ENCODE measurements around the gene CROCC. TPM values are rescaled to one million over a fixed set of nuclear protein-coding genes. Genes with fewer than 3 reads are reported as not detected.

Gene CROCC
- total RNA-seq, 6 experiments from 2014 or later: 6.5 to 12.7 (median 9.4) TPM

DNA sequence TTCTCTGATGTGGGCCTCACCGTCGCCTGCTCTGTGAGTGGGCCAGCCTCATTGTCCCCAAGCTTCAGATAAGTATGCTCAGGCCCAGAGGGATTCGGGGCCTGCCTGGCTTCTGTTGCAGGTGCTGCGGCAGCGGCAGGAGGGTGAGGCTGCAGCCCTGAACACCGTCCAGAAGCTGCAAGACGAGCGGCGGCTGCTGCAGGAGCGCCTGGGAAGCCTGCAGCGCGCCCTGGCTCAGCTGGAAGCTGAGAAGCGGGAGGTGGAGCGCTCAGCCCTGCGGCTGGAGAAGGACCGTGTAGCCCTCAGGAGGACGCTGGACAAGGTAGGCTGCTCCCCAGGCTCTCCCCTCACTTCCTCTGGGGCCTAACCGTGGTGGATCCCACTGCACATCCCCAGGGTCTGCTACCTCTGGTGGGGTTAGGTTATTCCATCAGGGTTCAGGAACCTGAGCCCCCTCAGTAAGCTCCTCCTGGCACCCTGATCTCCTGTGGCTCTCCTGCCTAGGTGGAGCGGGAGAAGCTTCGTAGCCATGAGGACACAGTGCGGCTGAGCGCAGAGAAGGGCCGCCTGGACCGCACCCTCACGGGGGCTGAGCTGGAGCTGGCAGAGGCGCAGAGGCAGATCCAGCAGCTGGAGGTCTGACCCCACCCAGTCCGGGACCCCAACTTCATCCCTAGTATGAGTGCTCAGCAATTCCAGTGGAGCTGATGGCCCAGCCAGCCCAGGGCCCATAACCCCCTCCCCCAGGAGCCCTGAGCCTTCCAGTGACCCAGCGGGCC lies 48.6 kb downstream of the CROCC start:
- H3K9me3 ChIP-seq: no peaks in the 10 kb centered on the region
- intact Hi-C loops (cut with DNase I): no loop called here
- 96% methylated on average over 5 of the region's 28 CpGs for WGBS (ENCODE audit: insufficient coverage, low coverage, low lambda C conversion rate, missing lambda C conversion rate)
- DNase-seq (no peak), ATAC-seq (no peak)
- TF ChIP-seq, protein P1, sequence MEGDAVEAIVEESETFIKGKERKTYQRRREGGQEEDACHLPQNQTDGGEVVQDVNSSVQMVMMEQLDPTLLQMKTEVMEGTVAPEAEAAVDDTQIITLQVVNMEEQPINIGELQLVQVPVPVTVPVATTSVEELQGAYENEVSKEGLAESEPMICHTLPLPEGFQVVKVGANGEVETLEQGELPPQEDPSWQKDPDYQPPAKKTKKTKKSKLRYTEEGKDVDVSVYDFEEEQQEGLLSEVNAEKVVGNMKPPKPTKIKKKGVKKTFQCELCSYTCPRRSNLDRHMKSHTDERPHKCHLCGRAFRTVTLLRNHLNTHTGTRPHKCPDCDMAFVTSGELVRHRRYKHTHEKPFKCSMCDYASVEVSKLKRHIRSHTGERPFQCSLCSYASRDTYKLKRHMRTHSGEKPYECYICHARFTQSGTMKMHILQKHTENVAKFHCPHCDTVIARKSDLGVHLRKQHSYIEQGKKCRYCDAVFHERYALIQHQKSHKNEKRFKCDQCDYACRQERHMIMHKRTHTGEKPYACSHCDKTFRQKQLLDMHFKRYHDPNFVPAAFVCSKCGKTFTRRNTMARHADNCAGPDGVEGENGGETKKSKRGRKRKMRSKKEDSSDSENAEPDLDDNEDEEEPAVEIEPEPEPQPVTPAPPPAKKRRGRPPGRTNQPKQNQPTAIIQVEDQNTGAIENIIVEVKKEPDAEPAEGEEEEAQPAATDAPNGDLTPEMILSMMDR (IDR thresholded peaks at IDR 0.05): no peak
- TF ChIP-seq POLR2A (IDR thresholded peaks at IDR 0.05): no peak
- H3K4me1 ChIP-seq: no peaks in the 10 kb centered on the region
- no peaks in the 10 kb centered on the region for H3K36me3 ChIP-seq
- no peak overlapping the region for H3K4me3 ChIP-seq
- H3K27ac ChIP-seq: no peak overlapping the region
- H3K27me3 ChIP-seq: no peaks in the 10 kb centered on the region

DNA sequence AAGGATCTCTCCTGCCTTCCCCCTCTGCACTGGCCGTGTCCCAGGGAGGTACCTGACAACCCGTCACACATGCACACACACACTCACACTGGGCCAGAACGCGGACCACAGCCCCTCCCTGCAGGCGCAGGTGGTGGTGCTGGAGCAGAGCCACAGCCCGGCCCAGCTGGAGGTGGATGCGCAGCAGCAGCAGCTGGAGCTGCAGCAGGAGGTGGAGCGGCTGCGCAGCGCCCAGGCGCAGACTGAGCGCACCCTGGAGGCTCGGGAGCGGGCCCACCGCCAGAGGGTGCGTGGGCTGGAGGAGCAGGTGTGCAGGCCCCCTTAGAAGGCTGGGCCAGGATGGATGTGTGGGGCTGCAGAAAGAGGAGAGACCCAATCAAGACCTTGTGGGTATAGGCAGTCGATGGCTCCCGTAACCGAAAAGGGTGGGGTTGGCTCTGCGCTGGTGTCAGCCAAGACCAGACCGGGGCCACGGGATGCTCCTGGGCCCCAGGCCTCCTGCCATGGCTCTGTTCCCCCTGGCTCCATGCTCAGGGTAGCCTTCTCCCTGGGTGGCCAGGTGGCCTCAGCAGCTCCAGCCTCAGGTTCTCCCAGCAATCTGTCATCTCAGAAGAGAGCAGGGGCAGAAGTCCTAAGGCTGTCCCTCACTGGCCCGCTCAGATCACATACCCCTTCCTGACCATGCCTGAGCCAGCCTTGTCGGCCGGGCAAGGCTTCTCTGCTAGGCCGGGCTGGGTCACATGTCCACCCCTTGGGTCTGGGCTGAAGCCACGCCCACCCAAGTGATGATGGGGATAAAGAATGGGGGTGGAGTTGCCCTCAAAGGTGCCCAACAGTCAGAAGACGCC lies 49.8 kb downstream of the CROCC start:
- no peak for ATAC-seq

DNA sequence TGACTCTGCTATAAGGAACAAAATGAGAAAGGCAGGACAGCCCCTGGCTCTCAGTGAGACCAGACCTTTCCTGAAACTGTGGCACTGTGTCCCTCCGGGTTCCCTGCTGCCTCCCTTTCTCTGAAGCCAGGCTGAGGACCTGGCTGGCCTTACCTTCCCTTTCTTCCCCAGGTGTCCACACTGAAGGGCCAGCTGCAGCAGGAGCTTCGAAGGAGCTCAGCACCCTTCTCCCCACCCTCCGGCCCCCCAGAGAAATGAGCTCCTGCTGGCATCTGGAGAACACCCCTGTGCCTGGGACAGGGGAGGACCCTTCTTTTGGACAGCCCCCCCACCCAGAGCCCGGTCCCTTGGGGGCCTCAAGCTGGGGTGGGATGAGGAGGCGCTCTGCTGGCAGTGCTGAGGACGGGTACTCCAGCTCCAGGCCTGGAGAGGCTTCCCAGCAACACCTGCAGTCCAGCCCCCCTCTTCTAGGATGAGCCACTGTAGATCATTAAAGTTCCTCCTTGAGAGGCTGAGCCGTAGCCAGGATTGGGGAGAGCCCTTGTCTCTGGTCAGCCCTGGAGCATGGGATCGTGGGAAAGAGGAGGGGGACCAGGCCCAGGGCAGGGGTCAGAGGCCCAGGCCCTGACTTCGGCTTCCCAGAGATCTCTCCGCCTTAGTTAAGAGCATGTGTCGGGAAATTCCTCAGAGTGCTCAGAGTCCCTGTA lies 50.6 kb downstream of the CROCC start:
- Histone ChIP-seq H3K9me3 (no peaks in the 10 kb centered on the region), H3K4me1 (no peaks in the 10 kb centered on the region), H3K36me3 (no peaks in the 10 kb centered on the region), H3K4me3 (no peak overlapping the region), H3K27ac (no peak overlapping the region), H3K27me3 (no peaks in the 10 kb centered on the region)
- intact Hi-C loops (cut with DNase I): no loop called here
- ATAC-seq (no peak), DNase-seq (no peak)
- WGBS (ENCODE audit: insufficient coverage, low coverage, low lambda C conversion rate, missing lambda C conversion rate): 70% methylated on average over 5 of the region's 11 CpGs
- TF ChIP-seq POLR2A (IDR thresholded peaks at IDR 0.05): no peak
- TF ChIP-seq, protein P1 (IDR thresholded peaks at IDR 0.05): no peak

More for the DNA sequence above, 49.8 kb downstream of the CROCC start:
- 80% methylated on average over 1 of the region's 28 CpGs for WGBS (ENCODE audit: insufficient coverage, low coverage, low lambda C conversion rate, missing lambda C conversion rate)
- DNase-seq: no peak
- Histone ChIP-seq H3K4me3 (no peak overlapping the region), H3K9me3 (no peaks in the 10 kb centered on the region), H3K4me1 (no peaks in the 10 kb centered on the region), H3K27me3 (no peaks in the 10 kb centered on the region), H3K27ac (no peak overlapping the region), H3K36me3 (no peaks in the 10 kb centered on the region)
- TF ChIP-seq POLR2A (IDR thresholded peaks at IDR 0.05): no peak
- TF ChIP-seq, protein P1 (IDR thresholded peaks at IDR 0.05): no peak
- intact Hi-C loops (cut with DNase I): no loop called here

DNA sequence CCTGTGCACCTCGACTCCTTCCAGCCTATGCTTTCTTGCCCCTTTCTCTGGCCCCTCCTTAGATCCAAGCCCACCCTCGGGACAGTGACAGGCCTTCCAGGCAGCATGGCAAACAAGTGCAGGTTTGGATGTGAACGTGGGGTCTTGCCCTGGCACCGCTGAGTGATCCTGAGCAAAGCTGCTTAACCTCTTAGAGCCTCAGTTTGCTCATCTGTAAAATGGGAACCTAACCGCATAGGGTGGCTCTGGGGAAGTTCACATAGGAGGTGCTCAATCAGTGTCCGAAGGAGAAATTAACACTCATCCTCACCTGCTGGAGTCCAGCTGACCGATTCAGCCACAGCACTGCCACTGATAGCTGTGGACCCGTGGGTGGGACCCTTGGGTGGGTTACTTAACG lies 51.5 kb downstream of the CROCC start:
- no peak for ATAC-seq
- Histone ChIP-seq H3K27ac (no peak overlapping the region), H3K4me3 (no peak overlapping the region), H3K9me3 (no peaks in the 10 kb centered on the region), H3K36me3 (no peaks in the 10 kb centered on the region), H3K27me3 (no peaks in the 10 kb centered on the region), H3K4me1 (no peaks in the 10 kb centered on the region)
- no peak for TF ChIP-seq POLR2A (IDR thresholded peaks at IDR 0.05)
- TF ChIP-seq, protein P1 (IDR thresholded peaks at IDR 0.05): no peak
- no CpG with 5 or more reads among the region's 9 CpGs for WGBS (ENCODE audit: insufficient coverage, low coverage, low lambda C conversion rate, missing lambda C conversion rate)
- DNase-seq: no peak
- intact Hi-C loops (cut with DNase I): no loop called here
